Colon (tissue), 2 donors: Measurements from ENCODE around the gene MAML1.

Experiments used
- FAIRE-seq: peaks from 2 replicates; lab custom pipeline; 2012; peaks lifted over from hg19 to GRCh38; lab: Jason Lieb, UNC
- donor health status: control.
- donor health status: control.

MAML1 gene

DNA sequence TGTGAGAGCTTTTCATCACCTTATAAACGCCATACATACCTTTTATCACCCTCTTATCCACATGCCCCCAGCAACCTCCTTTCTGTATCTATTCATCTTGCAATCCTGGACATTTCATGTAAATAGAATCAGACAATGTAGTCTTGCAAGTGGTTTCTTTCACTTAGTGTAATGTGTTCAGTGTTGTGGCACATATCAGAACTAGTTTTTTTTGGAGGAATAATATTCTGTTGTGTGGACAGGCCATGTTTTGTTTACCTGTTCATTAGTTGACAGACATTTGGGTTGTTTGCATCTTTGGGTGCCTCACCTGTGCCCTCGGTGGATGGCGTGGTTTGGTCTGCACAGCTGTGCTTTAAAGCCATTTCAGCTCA lies 89.4 kb downstream of the MAML1 start:
- no peak for FAIRE-seq

DNA sequence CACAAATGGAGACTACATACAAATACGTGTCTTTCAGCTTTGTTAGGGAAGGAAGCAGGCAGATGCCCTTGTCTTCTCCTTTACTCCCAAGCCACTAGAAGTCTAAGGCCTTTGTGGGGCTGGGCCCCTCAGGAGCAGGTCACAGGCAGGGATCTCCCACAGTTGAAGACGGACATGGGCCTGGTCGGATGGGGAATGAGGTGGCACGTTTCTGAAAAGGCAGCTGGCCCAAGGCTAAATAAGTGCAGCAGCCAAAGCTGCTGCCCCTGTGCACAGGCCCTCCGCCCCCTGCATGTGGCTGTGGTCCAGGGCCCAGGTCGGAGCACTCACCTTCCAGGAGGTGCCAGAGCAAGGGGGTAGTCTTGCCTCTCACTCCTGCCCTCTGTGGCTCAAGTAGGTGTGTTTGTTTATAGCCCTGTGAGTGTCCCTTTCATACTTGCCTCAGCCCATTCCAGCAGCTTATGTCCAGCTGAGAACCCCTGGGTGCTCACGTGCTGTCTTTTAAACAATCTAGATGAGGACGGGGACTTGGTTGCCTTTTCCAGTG lies 89.9 kb downstream of the MAML1 start:
- no peak for FAIRE-seq

DNA sequence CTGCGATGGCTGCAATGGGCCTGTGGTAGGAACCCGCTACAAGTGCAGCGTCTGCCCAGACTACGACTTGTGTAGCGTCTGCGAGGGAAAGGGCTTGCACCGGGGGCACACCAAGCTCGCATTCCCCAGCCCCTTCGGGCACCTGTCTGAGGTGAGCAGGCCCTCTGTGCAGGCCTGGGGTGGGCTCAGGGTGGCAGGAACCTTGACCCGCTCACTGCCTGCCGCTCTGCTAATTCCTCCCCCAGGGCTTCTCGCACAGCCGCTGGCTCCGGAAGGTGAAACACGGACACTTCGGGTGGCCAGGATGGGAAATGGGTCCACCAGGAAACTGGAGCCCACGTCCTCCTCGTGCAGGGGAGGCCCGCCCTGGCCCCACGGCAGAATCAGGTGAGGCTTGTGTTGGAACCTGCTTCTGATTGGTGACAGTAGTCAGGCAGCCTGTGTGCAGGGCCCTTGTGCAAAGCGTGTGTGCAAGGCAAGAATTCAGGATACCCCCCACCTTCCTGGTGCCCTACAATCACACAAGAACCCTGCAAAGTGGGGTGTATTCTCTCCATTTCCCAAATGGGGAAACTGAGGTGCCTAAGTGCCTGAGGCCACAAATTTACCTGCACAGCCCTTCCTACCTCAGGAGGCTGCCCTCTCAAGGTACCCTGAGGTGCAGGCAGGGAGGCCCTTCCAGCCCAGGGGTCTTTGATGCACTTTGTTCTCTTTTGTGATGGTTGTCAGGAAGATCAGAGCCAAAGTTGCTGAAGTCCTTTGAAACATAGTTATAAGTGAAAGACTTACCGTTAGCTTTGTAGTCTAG lies 91.5 kb downstream of the MAML1 start:
- no peak for FAIRE-seq

DNA sequence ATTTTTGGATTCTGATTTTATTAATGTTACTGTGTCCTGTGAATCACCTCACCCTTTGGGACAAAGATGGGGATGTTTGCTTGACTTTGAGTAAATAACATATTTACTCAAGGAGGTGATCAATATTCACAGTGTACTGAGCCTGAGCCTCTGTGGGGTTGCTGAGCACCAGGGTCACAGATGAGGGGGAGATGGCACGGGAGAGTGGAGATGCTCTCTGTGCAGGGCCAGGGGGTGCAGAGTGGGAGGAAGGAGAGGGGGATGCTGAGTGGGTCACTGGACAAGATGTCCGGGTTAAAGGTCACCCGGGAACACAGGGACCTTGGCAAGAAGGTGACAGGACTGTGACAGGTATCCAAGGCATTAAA lies 92.1 kb downstream of the MAML1 start:
- FAIRE-seq = no peak

DNA sequence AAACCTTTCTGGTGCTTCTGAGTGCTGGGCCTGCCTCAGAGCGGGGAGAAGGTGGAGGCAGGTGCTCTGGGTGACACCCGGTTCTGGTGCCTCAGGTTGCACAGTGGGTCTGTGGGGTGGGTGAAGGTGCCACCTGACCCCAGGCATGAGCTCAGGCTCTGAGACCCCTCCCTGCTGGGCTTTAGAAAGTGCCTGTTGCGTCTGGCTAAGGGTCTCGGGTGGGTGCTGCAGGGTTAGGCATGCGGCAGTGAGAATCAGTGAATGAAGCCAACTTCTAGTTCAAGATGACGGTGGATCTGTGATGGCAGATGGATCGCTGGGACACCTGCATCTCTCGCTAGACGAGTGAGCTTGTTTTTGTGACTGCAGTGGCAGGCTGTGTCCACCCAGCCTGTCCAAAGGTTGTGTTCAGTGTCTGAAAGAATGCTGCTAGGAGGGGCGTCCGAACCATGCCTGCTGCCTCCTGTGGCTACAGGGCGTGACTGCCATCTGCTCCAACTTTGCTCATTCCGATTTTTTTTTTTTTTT lies 93.1 kb downstream of the MAML1 start:
- FAIRE-seq = no peak
